PC-3 (cell line): ENCODE data around the gene RHOB. TPM values are rescaled to one million over a fixed set of nuclear protein-coding genes. Genes with fewer than 3 reads are reported as not detected.

Experiments used
- ATAC-seq: fragments of 200-7000 bp; cut with Tn5 transposase; 2 replicates; pipeline ENCODE4 v1.9.1; 2020; ENCODE audit warnings: mild to moderate bottlenecking, moderate library complexity
- BruUV-seq: library from RNA; stranded (reverse); fragments of 400-500 nt; replicated peaks from 2 replicates; lab custom pipeline; 2021; lab: Mats Ljungman, UMichigan
- CTCF ChIA-PET: fragments of 300-600 bp; sonication (Branson Sonifier 250); formaldehyde crosslinking; loops from one replicate; lab custom pipeline; 2022; ENCODE audit warnings: antibody characterized with exemption; lab: Charles Lee
- POLR2A ChIA-PET: fragments of 300-600 bp; sonication (Branson Sonifier 250); formaldehyde crosslinking; loops from one replicate; lab custom pipeline; 2022; ENCODE audit warnings: antibody characterized with exemption; ENCODE audit not compliant: unreplicated experiment; lab: Charles Lee
- DNase-seq: peaks from one replicate; pipeline ENCODE4 v3.0.0-alpha.2; 2015
- H2AFZ ChIP-seq: fragments of 300-600 bp; sonication (generic); 2 replicates; pipeline ENCODE4 v1.6.0; 2016; ENCODE audit warnings: antibody characterized with exemption, low read length
- H3F3A ChIP-seq: fragments of 300-600 bp; sonication (generic); one replicate; pipeline ENCODE4 v1.6.0; 2017; ENCODE audit warnings: antibody characterized with exemption, low read length, control low read depth, mild to moderate bottlenecking; ENCODE audit not compliant: unreplicated experiment
- H3K27ac ChIP-seq: fragments of 300-600 bp; sonication (generic); 2 replicates; pipeline ENCODE4 v1.5.1; 2016; ENCODE audit warnings: mild to moderate bottlenecking, low read length
- H3K27me3 ChIP-seq: fragments of 300-600 bp; sonication (generic); 2 replicates; pipeline ENCODE4 v1.6.1; 2016; ENCODE audit warnings: low read length, mixed read lengths
- H3K36me3 ChIP-seq: fragments of 300-600 bp; sonication (generic); 2 replicates; pipeline ENCODE4 v1.6.1; 2016; ENCODE audit warnings: low read depth, mixed run types, low read length, mixed read lengths
- H3K4me1 ChIP-seq: fragments of 300-600 bp; sonication (generic); 2 replicates; pipeline ENCODE4 v1.5.1; 2016; ENCODE audit warnings: low read length; ENCODE audit not compliant: insufficient read depth
- H3K4me2 ChIP-seq: fragments of 300-600 bp; sonication (generic); 2 replicates; pipeline ENCODE4 v1.6.0; 2016; ENCODE audit warnings: low read length
- H3K4me3 ChIP-seq: fragments of 300-600 bp; sonication (generic); 2 replicates; pipeline ENCODE4 v1.5.1; 2016; ENCODE audit warnings: mild to moderate bottlenecking, low read length, mixed read lengths
- H3K79me2 ChIP-seq: fragments of 300-600 bp; sonication (generic); 2 replicates; pipeline ENCODE4 v1.6.1; 2017; ENCODE audit warnings: low read length, mixed read lengths
- H3K9ac ChIP-seq: fragments of 300-600 bp; sonication (generic); 2 replicates; pipeline ENCODE4 v1.6.0; 2016; ENCODE audit warnings: mild to moderate bottlenecking, low read length
- H3K9me2 ChIP-seq: fragments of 300-600 bp; sonication (generic); replicated peaks from 2 replicates; pipeline ENCODE4 v1.6.1; 2016; ENCODE audit warnings: mixed run types, low read length, mixed read lengths
- H3K9me3 ChIP-seq: fragments of 300-600 bp; sonication (generic); 2 replicates; pipeline ENCODE4 v1.6.1; 2016; ENCODE audit warnings: low read length, mixed read lengths
- H4K20me1 ChIP-seq: fragments of 300-600 bp; sonication (generic); 2 replicates; pipeline ENCODE4 v1.6.1; 2016; ENCODE audit warnings: low read length, mixed read lengths
- EZH2 ChIP-seq: fragments of 300-600 bp; sonication (generic); IDR thresholded peaks from one replicate; pipeline ENCODE4 v1.6.1; 2017; ENCODE audit warnings: antibody characterized with exemption, mild to moderate bottlenecking, low read length; ENCODE audit not compliant: unreplicated experiment
- EZH2phosphoT487 ChIP-seq: fragments of 300-600 bp; sonication (generic); IDR thresholded peaks from 2 replicates; pipeline ENCODE4 v1.6.1; 2018; ENCODE audit warnings: mild to moderate bottlenecking, antibody characterized with exemption, low read length, borderline replicate concordance
- intact Hi-C: fragments of 100-400 bp; cut with micrococcal nuclease; formaldehyde crosslinking; loops from 2 replicates; pipeline ENCODE4 v1.9.0; 2023
- total RNA-seq: library from RNA; depleted of rRNA; stranded (reverse); fragments of >200 nt; gene quantifications from 2 replicates; pipeline ENCODE4 v1.2.3, GENCODE V29; 2014
- TF ChIP-seq, protein P1 (sequence below): fragments of 300-600 bp; sonication (generic); conservative IDR thresholded peaks from 2 replicates; pipeline ENCODE4 v1.5.1; 2017; ENCODE audit warnings: antibody characterized with exemption, low read depth, mild to moderate bottlenecking, low read length

RHOB gene
- total RNA-seq, 1 experiment from 2014 or later: 88.5 TPM

DNA sequence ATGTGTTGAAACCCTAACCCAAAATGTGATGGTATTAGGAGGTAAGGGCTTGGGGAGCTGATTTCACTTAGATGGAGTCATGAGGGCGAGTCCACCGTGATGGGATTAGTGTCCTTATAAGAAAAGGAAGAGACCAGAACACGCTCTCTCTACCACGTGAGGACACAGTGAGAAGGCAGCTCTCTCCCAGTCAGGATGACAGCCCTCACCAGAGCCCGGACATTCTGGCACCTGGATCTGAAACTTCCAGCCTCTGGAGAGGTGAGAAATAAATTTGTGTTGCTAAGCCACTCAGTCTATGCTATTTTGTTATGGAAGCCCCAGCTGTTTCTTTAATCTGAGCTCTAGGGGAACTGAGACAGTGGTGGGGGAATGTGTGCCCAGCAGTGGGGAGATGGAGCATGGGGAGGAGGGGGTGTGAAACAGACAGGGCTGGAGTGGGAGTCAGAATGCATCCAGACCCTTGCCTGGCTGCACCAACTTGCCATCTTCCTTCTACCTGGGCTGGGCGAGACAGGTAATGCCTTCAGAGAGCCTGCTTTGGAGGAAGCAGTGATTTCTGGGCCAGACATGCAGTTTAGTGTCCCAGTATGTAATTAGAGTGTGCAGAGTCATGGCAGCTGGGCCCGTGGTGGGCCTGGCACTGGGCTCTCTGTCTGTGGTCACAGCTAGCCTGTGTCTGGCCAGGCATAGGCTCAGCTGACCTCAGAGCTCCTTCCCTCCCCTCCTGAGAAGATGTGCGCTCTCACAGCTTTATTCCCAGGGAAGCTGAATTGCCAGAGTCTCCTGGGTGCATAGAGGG lies 38.1 kb downstream of the RHOB start:
- Histone ChIP-seq H3K9me3 (no peaks in the 10 kb centered on the region), H3K27me3 (no peaks in the 10 kb centered on the region), H4K20me1 (no peaks in the 10 kb centered on the region), H3K79me2 (no peaks in the 10 kb centered on the region), H3K4me3 (no peak overlapping the region), H3K4me2 (no peak overlapping the region), H3K27ac (no peak overlapping the region), H3F3A (no peaks in the 10 kb centered on the region), H2AFZ (no peak overlapping the region), H3K36me3 (no peaks in the 10 kb centered on the region), H3K9ac (no peak overlapping the region), H3K4me1 (no peaks in the 10 kb centered on the region), H3K9me2 (no peaks in the 10 kb centered on the region)
- intact Hi-C loops: no loop called here
- ChIA-PET CTCF (no interaction called here), POLR2A (no interaction called here)
- no TSS peak for BruUV-seq
- TF ChIP-seq EZH2 (no peak), EZH2phosphoT487 (no peak)
- TF ChIP-seq, protein P1, sequence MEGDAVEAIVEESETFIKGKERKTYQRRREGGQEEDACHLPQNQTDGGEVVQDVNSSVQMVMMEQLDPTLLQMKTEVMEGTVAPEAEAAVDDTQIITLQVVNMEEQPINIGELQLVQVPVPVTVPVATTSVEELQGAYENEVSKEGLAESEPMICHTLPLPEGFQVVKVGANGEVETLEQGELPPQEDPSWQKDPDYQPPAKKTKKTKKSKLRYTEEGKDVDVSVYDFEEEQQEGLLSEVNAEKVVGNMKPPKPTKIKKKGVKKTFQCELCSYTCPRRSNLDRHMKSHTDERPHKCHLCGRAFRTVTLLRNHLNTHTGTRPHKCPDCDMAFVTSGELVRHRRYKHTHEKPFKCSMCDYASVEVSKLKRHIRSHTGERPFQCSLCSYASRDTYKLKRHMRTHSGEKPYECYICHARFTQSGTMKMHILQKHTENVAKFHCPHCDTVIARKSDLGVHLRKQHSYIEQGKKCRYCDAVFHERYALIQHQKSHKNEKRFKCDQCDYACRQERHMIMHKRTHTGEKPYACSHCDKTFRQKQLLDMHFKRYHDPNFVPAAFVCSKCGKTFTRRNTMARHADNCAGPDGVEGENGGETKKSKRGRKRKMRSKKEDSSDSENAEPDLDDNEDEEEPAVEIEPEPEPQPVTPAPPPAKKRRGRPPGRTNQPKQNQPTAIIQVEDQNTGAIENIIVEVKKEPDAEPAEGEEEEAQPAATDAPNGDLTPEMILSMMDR: no peak
- DNase-seq: no peak
- ATAC-seq: no peak

DNA sequence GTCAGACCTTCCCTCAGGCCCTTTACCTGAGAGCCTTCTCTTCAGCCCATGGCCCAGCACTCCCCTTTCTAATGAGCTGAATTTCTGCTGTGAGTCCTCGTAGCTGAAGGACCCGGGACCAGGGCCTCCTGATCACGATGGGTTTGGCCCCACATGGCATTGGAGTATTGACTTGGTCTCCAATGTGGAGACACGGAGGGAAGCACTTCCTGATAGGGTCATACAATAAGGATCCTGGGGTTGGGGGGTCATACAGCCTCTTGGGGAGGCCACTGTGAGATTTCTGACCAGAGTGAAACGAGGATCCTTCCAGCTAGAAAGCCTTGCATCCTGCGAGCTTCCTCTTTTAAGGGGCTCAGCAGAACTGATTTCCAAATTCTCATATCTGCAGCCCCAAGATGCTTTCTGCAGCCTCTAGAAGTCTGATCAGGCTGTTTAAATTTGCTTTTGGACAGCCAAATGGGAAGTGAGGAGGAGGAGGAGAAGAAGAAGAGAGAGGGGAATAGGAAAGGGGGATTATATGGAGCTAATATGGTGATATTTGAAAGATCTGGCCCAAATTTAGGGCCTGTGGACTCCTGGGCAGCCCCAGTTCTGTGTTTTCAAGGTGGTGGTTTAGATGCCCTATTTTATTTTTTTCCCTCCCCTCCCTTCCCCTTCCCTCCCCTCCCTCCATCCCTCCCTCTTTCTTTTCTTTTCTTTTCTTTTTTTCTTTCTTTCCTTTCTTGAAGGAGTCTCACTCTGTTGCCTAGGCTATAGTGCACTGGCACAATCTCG lies 38.9 kb downstream of the RHOB start:
- no TSS peak for BruUV-seq
- Histone ChIP-seq H3K27ac (no peak overlapping the region), H3K9me3 (no peaks in the 10 kb centered on the region), H3K4me3 (no peak overlapping the region), H4K20me1 (no peaks in the 10 kb centered on the region), H3F3A (no peaks in the 10 kb centered on the region), H3K79me2 (no peaks in the 10 kb centered on the region), H3K27me3 (no peaks in the 10 kb centered on the region), H3K9ac (no peak overlapping the region), H2AFZ (no peak overlapping the region), H3K4me2 (no peak overlapping the region), H3K4me1 (no peaks in the 10 kb centered on the region), H3K9me2 (no peaks in the 10 kb centered on the region), H3K36me3 (no peaks in the 10 kb centered on the region)
- ChIA-PET CTCF (no interaction called here), POLR2A (no interaction called here)
- DNase-seq (no peak), ATAC-seq (no peak)
- TF ChIP-seq EZH2phosphoT487 (no peak), EZH2 (no peak)
- TF ChIP-seq, protein P1: no peak
- intact Hi-C loops: no loop called here

DNA sequence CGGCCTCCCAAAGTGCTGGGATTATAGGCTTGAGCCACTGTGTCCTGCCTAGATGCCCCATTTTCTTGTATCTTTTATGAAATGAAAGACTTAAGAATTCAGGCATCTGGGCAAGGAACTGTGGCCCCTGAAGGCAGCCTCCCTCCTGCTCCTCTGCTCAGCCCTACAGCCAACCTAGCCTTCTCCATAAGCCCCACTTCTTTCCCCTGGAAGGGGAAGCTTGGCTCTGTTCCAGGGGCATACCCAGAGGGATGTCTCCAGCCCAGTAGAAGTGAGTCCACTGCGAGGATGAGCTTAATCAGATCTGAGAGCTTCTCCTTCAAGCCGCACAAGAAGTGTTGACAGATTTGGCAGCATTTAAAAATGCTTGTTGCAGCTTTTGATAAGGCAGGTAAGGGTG lies 39.7 kb downstream of the RHOB start:
- no peak overlapping the region for H2AFZ ChIP-seq
- no peaks in the 10 kb centered on the region for H3K27me3 ChIP-seq
- BruUV-seq: no TSS peak
- no peak overlapping the region for H3K27ac ChIP-seq
- POLR2A ChIA-PET: no interaction called here
- H3K36me3 ChIP-seq: no peaks in the 10 kb centered on the region
- CTCF ChIA-PET: no interaction called here
- H3K79me2 ChIP-seq: no peaks in the 10 kb centered on the region
- H3K9ac ChIP-seq: no peak overlapping the region
- no peak overlapping the region for H3K4me3 ChIP-seq
- DNase-seq: no peak
- H3K9me2 ChIP-seq: no peaks in the 10 kb centered on the region
- no peak for TF ChIP-seq EZH2phosphoT487
- TF ChIP-seq, protein P1: no peak
- no peak for TF ChIP-seq EZH2
- H3F3A ChIP-seq: no peaks in the 10 kb centered on the region
- no peaks in the 10 kb centered on the region for H3K4me1 ChIP-seq
- no peak for ATAC-seq
- H3K4me2 ChIP-seq: no peak overlapping the region
- intact Hi-C loops: no loop called here
- H4K20me1 ChIP-seq: no peaks in the 10 kb centered on the region
- H3K9me3 ChIP-seq: no peaks in the 10 kb centered on the region
